ENCODE measurements around the gene TMEM132D.

DNA sequence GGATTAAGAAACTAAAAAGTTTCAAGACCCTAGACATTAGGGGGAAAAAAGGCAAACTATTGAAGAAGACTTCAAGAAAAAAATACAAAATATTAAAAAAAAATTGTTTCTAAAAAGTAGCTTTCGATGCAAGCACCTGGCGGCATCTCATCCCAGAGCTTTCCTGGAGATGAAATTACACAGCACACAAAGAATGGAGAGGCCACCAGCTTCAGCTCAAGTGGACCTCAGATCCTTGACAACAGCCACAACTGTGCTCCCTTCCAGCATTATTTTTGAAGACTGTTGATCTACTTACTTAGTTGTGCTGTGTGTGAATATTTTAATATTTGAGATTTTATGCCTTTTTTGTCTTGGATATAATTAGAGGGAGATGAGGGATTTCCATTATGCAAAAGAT, 571.5 kb downstream of the TMEM132D start:
- no peak for TF ChIP-seq POLR2A (IDR thresholded peaks at IDR 0.05)
- TF ChIP-seq, protein P1, sequence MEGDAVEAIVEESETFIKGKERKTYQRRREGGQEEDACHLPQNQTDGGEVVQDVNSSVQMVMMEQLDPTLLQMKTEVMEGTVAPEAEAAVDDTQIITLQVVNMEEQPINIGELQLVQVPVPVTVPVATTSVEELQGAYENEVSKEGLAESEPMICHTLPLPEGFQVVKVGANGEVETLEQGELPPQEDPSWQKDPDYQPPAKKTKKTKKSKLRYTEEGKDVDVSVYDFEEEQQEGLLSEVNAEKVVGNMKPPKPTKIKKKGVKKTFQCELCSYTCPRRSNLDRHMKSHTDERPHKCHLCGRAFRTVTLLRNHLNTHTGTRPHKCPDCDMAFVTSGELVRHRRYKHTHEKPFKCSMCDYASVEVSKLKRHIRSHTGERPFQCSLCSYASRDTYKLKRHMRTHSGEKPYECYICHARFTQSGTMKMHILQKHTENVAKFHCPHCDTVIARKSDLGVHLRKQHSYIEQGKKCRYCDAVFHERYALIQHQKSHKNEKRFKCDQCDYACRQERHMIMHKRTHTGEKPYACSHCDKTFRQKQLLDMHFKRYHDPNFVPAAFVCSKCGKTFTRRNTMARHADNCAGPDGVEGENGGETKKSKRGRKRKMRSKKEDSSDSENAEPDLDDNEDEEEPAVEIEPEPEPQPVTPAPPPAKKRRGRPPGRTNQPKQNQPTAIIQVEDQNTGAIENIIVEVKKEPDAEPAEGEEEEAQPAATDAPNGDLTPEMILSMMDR (IDR thresholded peaks at IDR 0.05), result no peak

Measured in body of pancreas (tissue), 4 donors.